ENCODE results near the gene VPS29.

DNA sequence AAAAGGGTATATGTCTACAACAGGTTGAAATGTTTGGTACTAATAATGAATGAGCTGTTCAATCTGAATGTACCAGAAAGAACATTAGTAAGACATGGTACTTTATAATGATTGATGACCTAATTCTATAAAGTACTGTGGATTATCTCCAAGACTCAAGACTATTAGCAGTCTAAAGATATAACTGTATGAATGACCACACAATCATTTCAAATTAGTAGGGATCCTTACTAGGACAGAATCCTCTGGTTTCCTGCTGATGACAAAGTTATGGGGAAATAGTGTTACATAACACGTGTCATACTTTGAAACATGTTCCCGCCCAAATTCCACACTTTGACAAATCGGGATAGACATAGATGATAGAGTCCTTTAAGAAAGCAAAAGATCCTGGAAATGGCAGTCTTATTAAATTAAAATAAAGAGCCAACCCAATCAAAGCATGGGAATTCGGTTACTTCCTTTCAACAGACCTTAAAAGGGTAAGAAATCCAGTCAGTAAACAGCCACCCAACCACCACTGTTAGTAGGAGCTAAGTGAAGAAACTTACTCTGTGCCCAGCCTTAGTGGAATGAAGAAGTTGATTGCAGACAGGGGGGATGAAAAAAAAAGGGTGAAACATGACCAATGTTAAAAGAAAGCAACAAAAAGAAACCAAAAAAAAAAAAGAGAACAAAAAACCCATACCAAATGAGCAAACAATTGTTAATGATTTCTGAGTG is 2.8 kb downstream of the VPS29 start:
- TF ChIP-seq, protein P1, sequence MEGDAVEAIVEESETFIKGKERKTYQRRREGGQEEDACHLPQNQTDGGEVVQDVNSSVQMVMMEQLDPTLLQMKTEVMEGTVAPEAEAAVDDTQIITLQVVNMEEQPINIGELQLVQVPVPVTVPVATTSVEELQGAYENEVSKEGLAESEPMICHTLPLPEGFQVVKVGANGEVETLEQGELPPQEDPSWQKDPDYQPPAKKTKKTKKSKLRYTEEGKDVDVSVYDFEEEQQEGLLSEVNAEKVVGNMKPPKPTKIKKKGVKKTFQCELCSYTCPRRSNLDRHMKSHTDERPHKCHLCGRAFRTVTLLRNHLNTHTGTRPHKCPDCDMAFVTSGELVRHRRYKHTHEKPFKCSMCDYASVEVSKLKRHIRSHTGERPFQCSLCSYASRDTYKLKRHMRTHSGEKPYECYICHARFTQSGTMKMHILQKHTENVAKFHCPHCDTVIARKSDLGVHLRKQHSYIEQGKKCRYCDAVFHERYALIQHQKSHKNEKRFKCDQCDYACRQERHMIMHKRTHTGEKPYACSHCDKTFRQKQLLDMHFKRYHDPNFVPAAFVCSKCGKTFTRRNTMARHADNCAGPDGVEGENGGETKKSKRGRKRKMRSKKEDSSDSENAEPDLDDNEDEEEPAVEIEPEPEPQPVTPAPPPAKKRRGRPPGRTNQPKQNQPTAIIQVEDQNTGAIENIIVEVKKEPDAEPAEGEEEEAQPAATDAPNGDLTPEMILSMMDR (optimal IDR thresholded peaks at IDR 0.05 in 1 of 3, IDR thresholded peaks at IDR 0.05 in 1 of 3, conservative IDR thresholded peaks at IDR 0.05 in 1 of 3; ENCODE audit: extremely low read depth in 1 of 3, insufficient read depth in 2 of 3, low read length in 3 of 3): no peak
- TF ChIP-seq EZH2 (IDR thresholded peaks at IDR 0.05; ENCODE audit: low read length): no peak

All from keratinocyte (primary cell).